ENCODE results near the gene LCLAT1. TPM values are rescaled to one million over a fixed set of nuclear protein-coding genes. Genes with fewer than 3 reads are reported as not detected.

The LCLAT1 gene
- polyA plus RNA-seq, 1 experiment, result 25.2 TPM

GRCh38 chr2:30620102-30620501 is 173.1 kb downstream of the LCLAT1 start:
- ChIA-PET CTCF (no interaction called here), POLR2A (no interaction called here)
- no peaks in the 10 kb centered on the region for H3K27me3 ChIP-seq (ENCODE audit: control insufficient read depth, insufficient read depth, low read length)
- H3K4me3 ChIP-seq (ENCODE audit: low read depth, low read length), result no peak overlapping the region
- TF ChIP-seq CTCF (IDR thresholded peaks at IDR 0.05; ENCODE audit: low read depth, low read length), result no peak
- no peaks in the 10 kb centered on the region for H3K9me3 ChIP-seq (ENCODE audit: control insufficient read depth, insufficient read depth, low read length)
- DNase-seq (ENCODE audit: low read depth, low spot score), result no peak
- no peak overlapping the region for H3K27ac ChIP-seq (ENCODE audit: low read depth, low read length)

GRCh38 chr2:30621836-30622235 is 174.8 kb downstream of the LCLAT1 start:
- no peaks in the 10 kb centered on the region for H3K9me3 ChIP-seq (ENCODE audit: control insufficient read depth, insufficient read depth, low read length)
- no peak for TF ChIP-seq CTCF (IDR thresholded peaks at IDR 0.05; ENCODE audit: low read depth, low read length)
- H3K4me3 ChIP-seq (ENCODE audit: low read depth, low read length), result no peak overlapping the region
- no peak overlapping the region for H3K27ac ChIP-seq (ENCODE audit: low read depth, low read length)
- H3K27me3 ChIP-seq (ENCODE audit: control insufficient read depth, insufficient read depth, low read length), result no peaks in the 10 kb centered on the region
- CTCF ChIA-PET, result no interaction called here
- POLR2A ChIA-PET, result no interaction called here
- DNase-seq (ENCODE audit: low read depth, low spot score), result no peak

- H3K27ac ChIP-seq (ENCODE audit: low read depth, low read length), result no peak overlapping the region
- no peak for TF ChIP-seq CTCF (IDR thresholded peaks at IDR 0.05; ENCODE audit: low read depth, low read length)
- H3K4me3 ChIP-seq (ENCODE audit: low read depth, low read length), result no peak overlapping the region
- POLR2A ChIA-PET, result no interaction called here
- no peaks in the 10 kb centered on the region for H3K27me3 ChIP-seq (ENCODE audit: control insufficient read depth, insufficient read depth, low read length)
- no peaks in the 10 kb centered on the region for H3K9me3 ChIP-seq (ENCODE audit: control insufficient read depth, insufficient read depth, low read length)
- CTCF ChIA-PET, result interaction anchor here (2.1 kb wide), 1 partner anchor 414 kb away, joined by 7 read pairs; no protein-coding TSS in a partner anchor
- no peak for DNase-seq (ENCODE audit: low read depth, low spot score)
These were observed 175.4 kb downstream of the LCLAT1 start for GRCh38 chr2:30622452-30622851.

GRCh38 chr2:30625276-30625675 is 178.2 kb downstream of the LCLAT1 start:
- Histone ChIP-seq H3K4me3 (ENCODE audit: low read depth, low read length) (no peak overlapping the region), H3K27ac (ENCODE audit: low read depth, low read length) (no peak overlapping the region), H3K27me3 (ENCODE audit: control insufficient read depth, insufficient read depth, low read length) (no peaks in the 10 kb centered on the region), H3K9me3 (ENCODE audit: control insufficient read depth, insufficient read depth, low read length) (no peaks in the 10 kb centered on the region)
- CTCF ChIA-PET, result no interaction called here
- no peak for DNase-seq (ENCODE audit: low read depth, low spot score)
- no peak for TF ChIP-seq CTCF (IDR thresholded peaks at IDR 0.05; ENCODE audit: low read depth, low read length)
- POLR2A ChIA-PET, result no interaction called here

GRCh38 chr2:30625701-30626100 is 178.7 kb downstream of the LCLAT1 start:
- CTCF ChIA-PET, result no interaction called here
- Histone ChIP-seq H3K27me3 (ENCODE audit: control insufficient read depth, insufficient read depth, low read length) (no peaks in the 10 kb centered on the region), H3K9me3 (ENCODE audit: control insufficient read depth, insufficient read depth, low read length) (no peaks in the 10 kb centered on the region), H3K4me3 (ENCODE audit: low read depth, low read length) (no peak overlapping the region), H3K27ac (ENCODE audit: low read depth, low read length) (no peak overlapping the region)
- no peak for DNase-seq (ENCODE audit: low read depth, low spot score)
- POLR2A ChIA-PET, result no interaction called here
- TF ChIP-seq CTCF (IDR thresholded peaks at IDR 0.05; ENCODE audit: low read depth, low read length), result no peak
